Activated T-helper 1 cell treated with anti-CD3 and anti-CD28 coated beads, Interleukin-12 subunit alpha, Interleukin-12 subunit beta, Interleukin-2, Interleukin-4 antibody, amounts not matched to agents 30 ng/mL and 10 ng/mL and 1 ng/mL, durations not matched to agents 14 hours and 24 hours and 36 hours (primary cell): ENCODE measurements around the gene AP3S1. TPM values are rescaled to one million over a fixed set of nuclear protein-coding genes. Genes with fewer than 3 reads are reported as not detected.
"Not testable (repeated sequence)": the region's sequence is repeated elsewhere in the genome, so short reads cannot be mapped to it uniquely, and the experiment has no call there.

Experiments
- DNase-seq: peaks from one replicate; pipeline ENCODE4 v3.0.0; 2021; ENCODE audit warnings: low spot score
- H3K27ac Mint-ChIP-seq: one replicate; pipeline ENCODE4 v1.8.0; 2021; ENCODE audit warnings: mild to moderate bottlenecking, mixed read lengths
- H3K27me3 Mint-ChIP-seq: one replicate; pipeline ENCODE4 v1.8.0; 2022; ENCODE audit warnings: mild to moderate bottlenecking, moderate library complexity, mixed read lengths; ENCODE audit not compliant: insufficient read depth
- H3K36me3 Mint-ChIP-seq: one replicate; pipeline ENCODE4 v1.8.0; 2021; ENCODE audit warnings: low read depth, mixed read lengths
- H3K4me1 Mint-ChIP-seq: one replicate; pipeline ENCODE4 v1.8.0; 2021; ENCODE audit warnings: low read depth, mixed read lengths
- H3K4me3 Mint-ChIP-seq: one replicate; pipeline ENCODE4 v1.8.0; 2021; ENCODE audit warnings: mild to moderate bottlenecking, moderate library complexity, mixed read lengths
- H3K9me3 Mint-ChIP-seq: one replicate; pipeline ENCODE4 v1.8.0; 2021; ENCODE audit warnings: mixed read lengths
- intact Hi-C: fragments of 100-400 bp; cut with micrococcal nuclease; formaldehyde crosslinking; loops from one replicate; pipeline ENCODE4 v1.15.1; 2024
- total RNA-seq: library from RNA; stranded (reverse); gene quantifications from 2 replicates; pipeline ENCODE4 v1.2.3, GENCODE V29; 2022

The AP3S1 gene
- total RNA-seq, 1 donor from 2014 or later: 49.7 TPM

DNA sequence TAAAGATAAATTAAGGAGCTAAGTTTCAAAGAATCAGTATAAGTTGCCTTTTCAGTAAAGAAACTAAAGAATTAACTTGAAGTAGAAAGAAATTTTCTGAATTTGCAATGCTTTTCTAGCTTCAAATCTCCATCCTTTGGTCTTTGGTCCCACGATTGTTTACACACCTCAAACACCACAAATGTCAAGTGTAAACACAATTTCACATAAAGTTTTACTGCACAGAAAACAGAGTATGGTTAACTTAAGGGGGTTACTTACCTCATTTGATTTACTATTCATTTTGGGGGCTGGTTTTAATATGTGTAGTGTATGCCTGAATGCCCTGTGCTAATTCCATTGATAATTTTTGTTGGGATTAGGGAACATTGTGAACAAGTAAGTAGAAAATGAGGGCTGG, 29.4 kb upstream of the AP3S1 start:
- Mint-ChIP-seq H3K27ac (no peak overlapping the region), H3K9me3 (no peaks in the 10 kb centered on the region), H3K36me3 (peaks cover 2% of the 10 kb centered on the region), H3K4me1 (peaks cover 69% of the 10 kb centered on the region), H3K27me3 (peaks cover 47% of the 10 kb centered on the region), H3K4me3 (no peak overlapping the region)
- no peak for DNase-seq
- intact Hi-C loops: no loop called here

DNA sequence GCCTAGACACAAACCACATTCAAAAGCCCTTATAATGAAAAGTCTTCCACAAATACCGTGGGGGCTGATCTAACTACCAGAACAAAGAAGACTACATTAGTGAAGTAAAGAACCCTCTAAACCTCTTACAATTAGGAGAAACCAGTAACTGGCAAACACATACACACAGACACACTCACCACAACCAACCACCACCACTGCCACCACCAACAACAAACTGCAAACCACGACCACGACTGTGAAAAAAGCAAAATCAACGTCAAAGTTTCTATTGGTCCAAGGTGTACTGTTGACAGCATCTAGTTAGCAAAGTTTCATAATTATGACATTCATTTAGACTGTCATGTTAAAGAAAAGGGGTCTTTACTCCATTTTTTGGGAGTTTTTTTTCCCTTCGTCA, 28.0 kb upstream of the AP3S1 start:
- H3K36me3 Mint-ChIP-seq: no peaks in the 10 kb centered on the region
- H3K27me3 Mint-ChIP-seq: peaks cover 59% of the 10 kb centered on the region
- intact Hi-C loops: loop anchor here (2.0 kb wide), 2 partner anchors 77 to 179 kb away; no protein-coding TSS in a partner anchor
- no peak overlapping the region for H3K4me3 Mint-ChIP-seq
- no peaks in the 10 kb centered on the region for H3K9me3 Mint-ChIP-seq
- DNase-seq: no peak
- no peak overlapping the region for H3K27ac Mint-ChIP-seq
- H3K4me1 Mint-ChIP-seq: peaks cover 58% of the 10 kb centered on the region

DNA sequence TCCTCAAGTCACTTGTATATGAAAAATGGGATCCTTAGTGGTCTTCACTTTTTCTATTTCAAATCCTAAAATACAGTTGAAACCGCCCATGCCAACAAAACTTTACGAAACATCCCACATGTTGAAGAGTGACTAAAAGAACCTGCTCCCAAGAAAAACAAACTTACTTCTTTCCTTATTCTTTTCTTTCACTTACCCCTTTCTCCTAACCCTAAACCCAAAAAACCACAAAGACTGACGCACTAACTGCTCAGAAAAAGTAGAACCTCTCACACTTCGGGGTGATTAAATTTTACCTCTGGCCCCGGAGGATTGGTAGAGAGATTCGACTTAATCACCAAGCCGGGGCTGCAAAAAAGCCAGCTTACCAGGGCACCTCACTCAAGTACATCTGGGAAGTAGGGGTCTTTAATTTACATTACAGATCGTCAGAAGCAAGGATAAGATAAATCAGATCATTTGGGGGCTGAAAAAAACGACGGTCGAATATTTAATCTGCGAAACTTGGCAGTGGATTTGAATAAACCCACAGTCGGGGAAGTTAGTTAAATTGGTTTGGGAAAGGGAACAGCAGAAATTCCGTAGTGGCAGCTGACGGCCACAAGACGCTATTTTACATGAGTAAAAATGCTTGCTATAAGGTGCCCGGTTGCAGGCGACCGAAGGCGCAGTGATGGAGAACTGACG, 26.6 kb upstream of the AP3S1 start:
- Mint-ChIP-seq H3K36me3 (no peaks in the 10 kb centered on the region), H3K27ac (no peak overlapping the region), H3K4me1 (peaks cover 43% of the 10 kb centered on the region), H3K9me3 (no peaks in the 10 kb centered on the region), H3K27me3 (peaks cover 71% of the 10 kb centered on the region), H3K4me3 (peak overlapping the region; percentile 74)
- no peak for DNase-seq
- intact Hi-C loops: loop anchor here (1.0 to 5.0 kb wide), 4 partner anchors 78 to 762 kb away; no protein-coding TSS in a partner anchor

DNA sequence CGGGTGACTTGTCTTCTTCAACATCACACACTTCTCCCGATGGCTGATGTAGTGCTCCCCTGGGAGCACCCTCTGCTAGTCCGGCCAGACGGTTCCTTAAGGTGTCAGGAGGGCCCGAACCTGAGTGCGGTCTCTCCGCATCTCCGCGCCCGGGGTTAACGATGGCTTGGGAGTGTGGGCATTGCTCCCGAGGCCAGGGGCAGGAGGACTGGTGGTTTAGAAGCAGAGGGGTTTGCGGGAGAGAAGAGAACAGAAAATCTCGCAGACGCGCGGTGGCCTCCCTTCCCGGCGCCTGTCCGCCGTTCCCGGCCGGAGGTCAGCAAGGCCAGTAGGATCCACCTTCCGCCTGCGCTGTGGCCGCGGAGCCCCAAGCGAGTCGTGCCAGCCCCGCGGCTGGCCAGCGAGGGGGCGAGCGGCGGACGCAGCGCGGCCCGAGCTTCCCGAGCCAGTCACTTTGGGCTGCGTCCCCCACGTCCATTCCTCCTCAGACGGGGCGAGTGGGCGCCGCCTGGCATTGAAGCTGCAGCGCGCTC, 26.0 kb upstream of the AP3S1 start:
- no peak for DNase-seq
- intact Hi-C loops: loop anchor here (1.0 to 5.0 kb wide), 4 partner anchors 79 to 762 kb away; no protein-coding TSS in a partner anchor
- peaks cover 76% of the 10 kb centered on the region for H3K27me3 Mint-ChIP-seq
- H3K4me3 Mint-ChIP-seq: peak overlapping the region; percentile 74
- peaks cover 37% of the 10 kb centered on the region for H3K4me1 Mint-ChIP-seq
- H3K9me3 Mint-ChIP-seq: no peaks in the 10 kb centered on the region
- H3K36me3 Mint-ChIP-seq: no peaks in the 10 kb centered on the region
- H3K27ac Mint-ChIP-seq: no peak overlapping the region

DNA sequence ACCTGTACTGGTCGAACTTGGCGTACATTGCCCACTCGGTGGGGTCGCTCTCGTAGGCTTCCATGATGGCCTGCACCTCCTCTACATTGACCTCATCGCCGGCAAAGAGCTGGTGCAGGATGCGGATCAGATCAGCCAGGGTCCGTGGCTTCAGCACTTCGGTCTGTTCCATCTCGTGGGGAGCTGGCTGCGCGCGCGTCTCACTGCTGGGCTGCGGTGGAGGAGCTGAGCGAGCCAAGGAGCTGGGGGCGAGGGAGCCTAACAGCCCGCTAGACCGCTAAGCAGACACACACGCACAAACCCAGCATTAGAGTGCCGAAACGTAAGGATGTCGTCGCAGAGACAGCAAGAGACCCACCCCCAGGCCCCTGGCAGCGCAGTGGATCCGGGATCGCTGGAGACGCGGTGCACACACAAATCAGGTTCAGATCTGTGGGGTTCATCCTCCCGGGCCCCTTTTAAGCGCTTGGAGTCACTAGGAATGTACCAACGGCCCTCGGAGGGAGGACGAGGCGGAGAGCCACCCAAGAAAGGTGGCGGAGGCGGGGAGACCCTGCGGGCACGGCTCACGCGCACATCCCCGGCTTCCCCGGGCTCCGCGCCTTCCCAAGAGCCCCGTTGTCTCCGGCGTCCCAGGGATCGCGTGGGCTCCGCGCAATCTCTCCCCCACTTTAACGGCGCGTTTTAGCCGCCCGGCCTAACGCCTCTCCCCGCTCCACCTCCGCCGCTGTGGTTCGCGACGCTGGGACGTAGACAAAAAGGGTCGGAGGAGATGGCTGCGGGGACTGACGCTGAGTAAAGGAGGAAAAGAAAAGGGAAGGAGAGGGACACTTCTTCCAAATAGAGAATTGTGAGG, 25.3 kb upstream of the AP3S1 start, which contains the start of gene CDO1:
Gene CDO1 (minus strand): TSS at position 434 of the 856 bp plus-strand sequence. CDS start 262 bp downstream, at position 172.
- no peaks in the 10 kb centered on the region for H3K9me3 Mint-ChIP-seq
- no peak for DNase-seq
- peaks cover 30% of the 10 kb centered on the region for H3K4me1 Mint-ChIP-seq
- peaks cover 74% of the 10 kb centered on the region for H3K27me3 Mint-ChIP-seq
- H3K27ac Mint-ChIP-seq: no peak within 1 kb of the TSS
- H3K4me3 Mint-ChIP-seq: peak within 1 kb of the TSS; percentile 74
- intact Hi-C loops: loop anchor here (5.0 kb wide), 1 partner anchor 761 kb away; no protein-coding TSS in a partner anchor
- H3K36me3 Mint-ChIP-seq: no peaks in the 10 kb centered on the region

DNA sequence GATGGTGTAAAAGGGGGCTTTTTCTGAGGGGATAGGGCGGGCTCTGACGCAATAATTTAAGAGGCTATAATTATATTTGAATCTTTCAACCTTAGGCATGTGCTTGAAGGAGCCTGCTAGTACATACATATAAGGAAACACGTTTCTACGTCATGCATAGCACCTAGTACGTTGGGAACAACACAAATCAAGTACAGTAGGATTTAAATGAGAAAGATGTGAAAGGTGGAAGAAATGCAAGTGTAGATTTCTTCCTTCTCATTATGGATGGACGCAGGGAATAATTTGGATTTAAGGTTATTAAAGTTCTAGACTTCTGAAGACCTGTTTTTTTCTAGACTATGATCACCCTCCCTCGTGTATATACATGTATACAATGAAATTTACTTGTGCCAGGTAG, 24.3 kb upstream of the AP3S1 start:
- H3K36me3 Mint-ChIP-seq: no peaks in the 10 kb centered on the region

DNA sequence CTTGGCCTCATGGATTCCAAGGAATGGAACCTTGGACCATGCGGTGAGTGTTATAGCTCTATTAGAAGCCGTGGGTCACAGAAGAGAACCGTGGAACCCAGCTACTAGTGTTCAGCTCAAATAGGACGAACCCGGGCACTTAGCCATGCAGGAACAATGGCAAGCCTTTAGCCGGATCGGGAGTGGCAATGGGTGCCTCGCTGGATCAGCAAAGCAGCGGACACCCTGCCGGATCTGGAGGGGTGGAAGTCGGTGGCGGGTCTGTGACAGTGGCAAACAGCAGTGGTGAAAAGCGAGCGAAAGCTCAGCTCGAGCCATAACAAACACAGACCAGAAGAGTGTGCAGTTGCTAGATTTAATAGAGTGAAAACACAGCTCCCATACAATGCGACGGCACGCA, 22.9 kb upstream of the AP3S1 start:
- H3K4me1 Mint-ChIP-seq: peaks cover 24% of the 10 kb centered on the region
- no peak for DNase-seq
- intact Hi-C loops: loop anchor here (5.0 kb wide), 1 partner anchor 758 kb away; no protein-coding TSS in a partner anchor
- H3K4me3 Mint-ChIP-seq: no peak overlapping the region
- peaks cover 75% of the 10 kb centered on the region for H3K27me3 Mint-ChIP-seq
- H3K27ac Mint-ChIP-seq: no peak overlapping the region
- H3K36me3 Mint-ChIP-seq: no peaks in the 10 kb centered on the region
- H3K9me3 Mint-ChIP-seq: no peaks in the 10 kb centered on the region

More for the DNA sequence above, 24.3 kb upstream of the AP3S1 start:
- Mint-ChIP-seq H3K4me1 (peaks cover 27% of the 10 kb centered on the region), H3K9me3 (no peaks in the 10 kb centered on the region), H3K27ac (no peak overlapping the region), H3K4me3 (no peak overlapping the region), H3K27me3 (peaks cover 77% of the 10 kb centered on the region)
- intact Hi-C loops: loop anchor here (5.0 kb wide), 1 partner anchor 760 kb away; no protein-coding TSS in a partner anchor
- DNase-seq: no peak

DNA sequence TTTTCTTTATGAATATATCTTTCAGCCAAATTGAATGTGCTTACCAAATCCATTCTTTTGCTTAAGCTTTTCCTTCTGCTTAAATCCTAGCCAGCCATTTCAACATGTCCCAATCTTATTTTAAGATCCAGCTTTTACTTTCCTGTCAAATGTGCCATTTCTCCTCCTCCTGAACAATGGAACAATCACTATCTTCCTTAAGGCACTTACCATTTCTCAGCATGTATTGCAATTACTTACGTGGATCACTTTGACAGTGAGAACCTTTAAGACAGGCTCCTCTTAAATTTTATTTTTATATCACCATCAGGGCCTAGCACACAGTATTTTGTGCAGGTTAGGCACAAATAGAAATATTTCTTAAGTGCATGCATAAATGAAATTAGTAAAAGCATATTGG, 20.9 kb upstream of the AP3S1 start:
- H3K4me3 Mint-ChIP-seq: no peak overlapping the region
- no peaks in the 10 kb centered on the region for H3K36me3 Mint-ChIP-seq

DNA sequence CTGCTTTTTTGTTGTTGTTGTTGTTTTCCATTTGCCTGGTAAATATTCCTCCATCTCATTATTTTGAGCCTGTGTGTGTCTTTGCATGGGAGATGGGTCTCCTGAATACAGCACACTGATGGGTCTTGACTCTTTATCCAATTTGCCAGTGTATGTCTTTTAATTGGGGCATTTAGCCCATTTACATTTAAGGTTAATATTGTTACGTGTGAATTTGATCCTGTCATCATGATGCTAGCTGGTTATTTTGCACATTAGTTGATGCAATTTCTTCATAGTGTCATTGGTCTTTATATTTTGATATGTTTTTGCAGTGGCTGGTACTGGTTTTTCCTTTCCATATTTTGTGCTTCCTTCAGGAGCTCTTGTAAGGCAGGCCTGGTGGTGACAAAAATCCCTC, 16.8 kb upstream of the AP3S1 start:
- H3K4me3 Mint-ChIP-seq, DNase-seq, H3K27ac Mint-ChIP-seq, intact Hi-C loops, H3K4me1 Mint-ChIP-seq, H3K9me3 Mint-ChIP-seq: not testable (repeated sequence)
- Mint-ChIP-seq H3K27me3 (peaks cover 21% of the 10 kb centered on the region), H3K36me3 (peaks cover 16% of the 10 kb centered on the region)

More for the DNA sequence above, 20.9 kb upstream of the AP3S1 start:
- Mint-ChIP-seq H3K27ac (no peak overlapping the region), H3K9me3 (peaks cover 8% of the 10 kb centered on the region), H3K4me1 (peaks cover 5% of the 10 kb centered on the region), H3K27me3 (peaks cover 56% of the 10 kb centered on the region)
- no peak for DNase-seq
- intact Hi-C loops: no loop called here

DNA sequence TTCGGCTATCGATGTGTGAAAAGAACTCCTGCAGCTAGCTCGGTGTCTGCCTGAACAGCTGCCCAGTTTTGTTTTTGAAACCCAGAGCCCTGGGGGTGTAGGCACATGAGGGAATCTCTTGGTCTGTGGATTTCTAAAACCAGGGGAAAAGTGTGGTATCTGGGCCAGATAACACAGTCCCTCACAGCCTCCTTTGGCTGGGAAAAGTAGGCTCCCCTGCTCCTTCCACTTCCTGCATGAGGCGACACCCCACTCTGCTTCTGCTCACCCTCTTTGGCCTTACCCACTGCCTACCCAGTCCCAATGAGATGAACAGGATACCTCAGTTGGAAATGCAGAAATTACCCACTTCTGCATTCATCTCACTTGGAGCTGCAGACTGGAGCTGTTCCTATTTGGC, 15.8 kb upstream of the AP3S1 start:
- H3K36me3 Mint-ChIP-seq: peaks cover 16% of the 10 kb centered on the region
- peaks cover 12% of the 10 kb centered on the region for H3K27me3 Mint-ChIP-seq
- no peak for DNase-seq
- intact Hi-C loops: no loop called here
- no peak overlapping the region for H3K27ac Mint-ChIP-seq
- H3K4me3 Mint-ChIP-seq: no peak overlapping the region
- peaks cover 8% of the 10 kb centered on the region for H3K9me3 Mint-ChIP-seq
- peaks cover 2% of the 10 kb centered on the region for H3K4me1 Mint-ChIP-seq

DNA sequence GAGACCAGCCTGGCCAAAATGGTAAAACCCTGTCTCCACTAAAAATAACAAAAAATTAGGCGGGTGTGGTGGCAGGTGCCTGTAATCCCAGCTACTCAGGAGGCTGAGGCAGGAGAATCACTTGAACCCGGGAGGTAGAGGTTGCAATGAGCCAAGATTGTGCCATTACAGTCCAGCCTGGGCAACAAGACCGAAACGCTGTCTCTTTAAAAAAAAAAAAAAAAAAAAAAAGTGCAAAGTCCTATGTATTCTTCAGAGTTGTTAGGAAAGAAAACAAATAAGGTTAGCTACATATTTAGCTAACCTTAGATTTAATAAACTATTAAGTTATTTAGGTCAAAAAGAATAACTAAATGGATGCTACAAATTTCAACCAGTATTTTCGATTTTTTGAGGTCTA, 11.8 kb upstream of the AP3S1 start:
- intact Hi-C loops: no loop called here
- H3K27me3 Mint-ChIP-seq: no peaks in the 10 kb centered on the region
- H3K4me1 Mint-ChIP-seq: peaks cover 13% of the 10 kb centered on the region
- H3K9me3 Mint-ChIP-seq: peaks cover 3% of the 10 kb centered on the region
- H3K4me3 Mint-ChIP-seq: no peak overlapping the region
- no peak for DNase-seq
- peaks cover 34% of the 10 kb centered on the region for H3K36me3 Mint-ChIP-seq
- no peak overlapping the region for H3K27ac Mint-ChIP-seq

DNA sequence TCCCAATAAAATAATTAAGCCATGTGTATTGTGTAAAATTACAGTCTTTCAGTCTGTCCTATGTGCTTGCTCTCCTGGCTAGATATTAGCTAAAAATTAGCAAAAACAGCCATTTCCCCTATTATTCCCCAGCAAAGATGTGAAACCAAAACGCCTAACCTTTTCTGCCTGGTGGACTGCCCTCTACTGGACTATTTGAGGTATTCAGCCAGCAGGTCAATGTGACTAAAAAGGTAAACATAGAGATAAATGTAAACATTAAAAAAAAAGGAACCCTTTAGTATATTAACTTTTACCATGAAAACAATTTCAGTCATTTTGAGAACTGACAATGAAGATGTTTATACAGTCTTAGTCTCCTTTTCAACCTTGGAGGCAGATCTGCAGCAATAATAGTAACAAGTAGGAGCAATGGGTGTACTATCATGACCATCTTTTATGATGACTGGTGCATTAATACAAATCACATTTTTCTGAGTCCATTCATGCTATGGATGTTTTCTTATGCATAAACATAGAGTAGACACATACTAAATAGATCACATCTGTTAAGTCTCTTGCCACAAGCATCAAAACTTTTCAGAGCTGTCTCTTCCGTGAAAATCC, 10.5 kb upstream of the AP3S1 start:
- Mint-ChIP-seq H3K27me3 (no peaks in the 10 kb centered on the region), H3K36me3 (peaks cover 46% of the 10 kb centered on the region), H3K27ac (no peak overlapping the region), H3K4me1 (peaks cover 13% of the 10 kb centered on the region), H3K9me3 (no peaks in the 10 kb centered on the region), H3K4me3 (no peak overlapping the region)
- no peak for DNase-seq
- intact Hi-C loops: loop anchor here (1.0 kb wide), 2 partner anchors 10 to 197 kb away; partner anchors contain the start of genes AP3S1 and ATG12
